OCI-LY7 (cell line): ENCODE data around the gene SCTR. TPM values are rescaled to one million over a fixed set of nuclear protein-coding genes. Genes with fewer than 3 reads are reported as not detected.

Experiments
- BruUV-seq: library from RNA; stranded (reverse); fragments of 400-500 nt; replicated peaks from 2 replicates; lab custom pipeline; 2021; lab: Mats Ljungman, UMichigan
- CTCF ChIA-PET: fragments of 300-600 bp; sonication (Branson Sonifier 250); formaldehyde crosslinking; loops from one replicate; lab custom pipeline; 2022; ENCODE audit warnings: antibody characterized with exemption; ENCODE audit not compliant: unreplicated experiment; lab: Charles Lee
- POLR2A ChIA-PET: fragments of 300-600 bp; sonication (Branson Sonifier 250); formaldehyde crosslinking; loops from one replicate; lab custom pipeline; 2022; ENCODE audit warnings: antibody characterized with exemption; lab: Charles Lee
- DNase-seq: peaks from one replicate; pipeline ENCODE4 v3.0.0-alpha.2; 2015; ENCODE audit warnings: low spot score
- H2AFZ ChIP-seq: fragments of 200-600 bp; sonication (generic), shearing (Covaris generic); 2 replicates; pipeline ENCODE4 v1.6.1; 2014; ENCODE audit warnings: mild to moderate bottlenecking, antibody characterized with exemption, low read length, moderate library complexity
- H3K27ac ChIP-seq: fragments of 200-600 bp; sonication (generic); 2 replicates; pipeline ENCODE4 v1.5.1; 2014; ENCODE audit warnings: mixed run types, low read depth, mild to moderate bottlenecking, moderate library complexity, low read length, inconsistent platforms; ENCODE audit not compliant: poor library complexity, severe bottlenecking
- H3K36me3 ChIP-seq: fragments of 200-600 bp; sonication (generic); 2 replicates; pipeline ENCODE4 v1.6.1; 2014; ENCODE audit warnings: mild to moderate bottlenecking, antibody characterized with exemption, low read length, moderate library complexity, mixed read lengths; ENCODE audit not compliant: insufficient read depth
- H3K4me1 ChIP-seq: fragments of 200-600 bp; sonication (generic); 2 replicates; pipeline ENCODE4 v1.5.1; 2014; ENCODE audit warnings: mild to moderate bottlenecking, low read length; ENCODE audit not compliant: insufficient read depth, poor library complexity, severe bottlenecking
- H3K4me2 ChIP-seq: fragments of 200-600 bp; sonication (generic); 2 replicates; pipeline ENCODE4 v1.6.1; 2014; ENCODE audit warnings: mild to moderate bottlenecking, low read length
- H3K4me3 ChIP-seq: fragments of 200-600 bp; sonication (generic); 2 replicates; pipeline ENCODE4 v1.5.1; 2014; ENCODE audit warnings: mild to moderate bottlenecking, low read depth, low read length; ENCODE audit not compliant: poor library complexity, severe bottlenecking
- H3K79me2 ChIP-seq: fragments of 200-600 bp; sonication (generic); 2 replicates; pipeline ENCODE4 v1.6.1; 2016; ENCODE audit warnings: low read depth, mild to moderate bottlenecking, low read length, moderate library complexity, mixed read lengths; ENCODE audit not compliant: insufficient read depth
- H3K9me2 ChIP-seq: fragments of 200-600 bp; sonication (generic); 2 replicates; pipeline ENCODE4 v1.6.1; 2016; ENCODE audit warnings: mild to moderate bottlenecking, low read length, mixed read lengths; ENCODE audit not compliant: insufficient read depth
- H3K9me3 ChIP-seq: fragments of 200-600 bp; sonication (generic); 2 replicates; pipeline ENCODE4 v1.6.1; 2014; ENCODE audit warnings: mild to moderate bottlenecking, mixed run types, low read length, mixed read lengths
- H4K20me1 ChIP-seq: fragments of 200-600 bp; sonication (generic); 2 replicates; pipeline ENCODE4 v1.6.1; 2014; ENCODE audit warnings: mild to moderate bottlenecking, antibody characterized with exemption, low read length, moderate library complexity, mixed read lengths; ENCODE audit not compliant: insufficient read depth
- EZH2phosphoT487 ChIP-seq: fragments of 200-600 bp; sonication (generic); IDR thresholded peaks from 2 replicates; pipeline ENCODE4 v1.6.1; 2018; ENCODE audit warnings: low read depth, borderline replicate concordance, mild to moderate bottlenecking, mixed run types, antibody characterized with exemption, low read length, moderate library complexity, mixed read lengths
- intact Hi-C: fragments of 100-400 bp; cut with micrococcal nuclease; formaldehyde crosslinking; loops from one replicate; pipeline ENCODE4 v1.10.0; 2022; ENCODE audit not compliant: unreplicated experiment
- total RNA-seq, 2 experiments: library from RNA; depleted of rRNA in 1 of 2; stranded (reverse); fragments of >200 nt in 1 of 2; shearing (Covaris generic) in 1 of 2; gene quantifications; 2 replicates each; pipeline ENCODE4 v1.2.3, GENCODE V29; 2014 to 2022
- TF ChIP-seq, protein P1 (sequence below): fragments of 200-600 bp; sonication (generic); conservative IDR thresholded peaks from 2 replicates; pipeline ENCODE4 v1.5.1; 2014; ENCODE audit warnings: mild to moderate bottlenecking, antibody characterized with exemption, low read length, moderate library complexity, mixed read lengths

SCTR gene
- total RNA-seq, 2 experiments from 2014 or later, result not detected

DNA sequence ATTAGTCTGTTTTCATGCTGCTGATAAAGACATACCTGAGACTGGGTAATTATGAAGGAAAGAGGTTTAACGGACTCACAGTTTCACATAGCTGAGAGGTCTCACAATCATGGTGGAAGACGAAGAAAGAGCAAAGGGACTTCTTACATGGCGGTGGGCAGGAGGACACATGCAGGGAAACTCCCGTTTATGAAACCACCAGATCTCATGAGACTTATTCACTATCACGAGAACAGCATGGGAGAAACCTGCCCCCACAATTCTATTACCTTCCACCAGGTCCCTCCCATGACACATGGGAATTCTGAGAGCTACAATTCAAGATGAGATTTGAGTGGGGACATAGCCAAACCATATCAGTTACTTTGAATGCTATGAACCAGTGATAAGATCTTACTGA lies 44.1 kb downstream of the SCTR start:
- Histone ChIP-seq H4K20me1 (no peaks in the 10 kb centered on the region), H3K27ac (no peak overlapping the region), H3K4me3 (no peak overlapping the region), H3K9me2 (no peaks in the 10 kb centered on the region), H3K4me1 (peaks cover 3% of the 10 kb centered on the region), H3K4me2 (no peak overlapping the region), H3K79me2 (no peaks in the 10 kb centered on the region), H3K9me3 (no peaks in the 10 kb centered on the region), H2AFZ (no peak overlapping the region), H3K36me3 (no peaks in the 10 kb centered on the region)
- TF ChIP-seq EZH2phosphoT487, result no peak
- TF ChIP-seq, protein P1, sequence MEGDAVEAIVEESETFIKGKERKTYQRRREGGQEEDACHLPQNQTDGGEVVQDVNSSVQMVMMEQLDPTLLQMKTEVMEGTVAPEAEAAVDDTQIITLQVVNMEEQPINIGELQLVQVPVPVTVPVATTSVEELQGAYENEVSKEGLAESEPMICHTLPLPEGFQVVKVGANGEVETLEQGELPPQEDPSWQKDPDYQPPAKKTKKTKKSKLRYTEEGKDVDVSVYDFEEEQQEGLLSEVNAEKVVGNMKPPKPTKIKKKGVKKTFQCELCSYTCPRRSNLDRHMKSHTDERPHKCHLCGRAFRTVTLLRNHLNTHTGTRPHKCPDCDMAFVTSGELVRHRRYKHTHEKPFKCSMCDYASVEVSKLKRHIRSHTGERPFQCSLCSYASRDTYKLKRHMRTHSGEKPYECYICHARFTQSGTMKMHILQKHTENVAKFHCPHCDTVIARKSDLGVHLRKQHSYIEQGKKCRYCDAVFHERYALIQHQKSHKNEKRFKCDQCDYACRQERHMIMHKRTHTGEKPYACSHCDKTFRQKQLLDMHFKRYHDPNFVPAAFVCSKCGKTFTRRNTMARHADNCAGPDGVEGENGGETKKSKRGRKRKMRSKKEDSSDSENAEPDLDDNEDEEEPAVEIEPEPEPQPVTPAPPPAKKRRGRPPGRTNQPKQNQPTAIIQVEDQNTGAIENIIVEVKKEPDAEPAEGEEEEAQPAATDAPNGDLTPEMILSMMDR, result no peak
- DNase-seq, result no peak
- BruUV-seq, result no TSS peak
- CTCF ChIA-PET, result interaction anchor here (0.5 kb wide), 1 partner anchor 763 kb away, joined by 5 read pairs; no protein-coding TSS in a partner anchor
- POLR2A ChIA-PET, result interaction anchor here (0.8 to 1.1 kb wide), 2 partner anchors 17 to 42 kb away, joined by 3 read pairs; no protein-coding TSS in a partner anchor
- intact Hi-C loops, result no loop called here

- intact Hi-C loops, result no loop called here
- no peaks in the 10 kb centered on the region for H4K20me1 ChIP-seq
- peaks cover 3% of the 10 kb centered on the region for H3K4me1 ChIP-seq
- H3K79me2 ChIP-seq, result no peaks in the 10 kb centered on the region
- H3K4me3 ChIP-seq, result no peak overlapping the region
- no peak overlapping the region for H2AFZ ChIP-seq
- no peak overlapping the region for H3K27ac ChIP-seq
- CTCF ChIA-PET, result interaction anchor here (0.5 to 1.1 kb wide), 2 partner anchors 10 to 16 kb away, joined by 3 read pairs; no protein-coding TSS in a partner anchor
- H3K36me3 ChIP-seq, result no peaks in the 10 kb centered on the region
- TF ChIP-seq EZH2phosphoT487, result no peak
- TF ChIP-seq, protein P1, result no peak
- no peak overlapping the region for H3K4me2 ChIP-seq
- no TSS peak for BruUV-seq
- no peak for DNase-seq
- POLR2A ChIA-PET, result interaction anchor here (1.0 to 1.1 kb wide), 2 partner anchors 18 to 65 kb away, joined by 3 read pairs; no protein-coding TSS in a partner anchor
- H3K9me3 ChIP-seq, result no peaks in the 10 kb centered on the region
- no peaks in the 10 kb centered on the region for H3K9me2 ChIP-seq
These were observed 45.3 kb downstream of the SCTR start for GRCh38 chr2:119478978-119479295.

DNA sequence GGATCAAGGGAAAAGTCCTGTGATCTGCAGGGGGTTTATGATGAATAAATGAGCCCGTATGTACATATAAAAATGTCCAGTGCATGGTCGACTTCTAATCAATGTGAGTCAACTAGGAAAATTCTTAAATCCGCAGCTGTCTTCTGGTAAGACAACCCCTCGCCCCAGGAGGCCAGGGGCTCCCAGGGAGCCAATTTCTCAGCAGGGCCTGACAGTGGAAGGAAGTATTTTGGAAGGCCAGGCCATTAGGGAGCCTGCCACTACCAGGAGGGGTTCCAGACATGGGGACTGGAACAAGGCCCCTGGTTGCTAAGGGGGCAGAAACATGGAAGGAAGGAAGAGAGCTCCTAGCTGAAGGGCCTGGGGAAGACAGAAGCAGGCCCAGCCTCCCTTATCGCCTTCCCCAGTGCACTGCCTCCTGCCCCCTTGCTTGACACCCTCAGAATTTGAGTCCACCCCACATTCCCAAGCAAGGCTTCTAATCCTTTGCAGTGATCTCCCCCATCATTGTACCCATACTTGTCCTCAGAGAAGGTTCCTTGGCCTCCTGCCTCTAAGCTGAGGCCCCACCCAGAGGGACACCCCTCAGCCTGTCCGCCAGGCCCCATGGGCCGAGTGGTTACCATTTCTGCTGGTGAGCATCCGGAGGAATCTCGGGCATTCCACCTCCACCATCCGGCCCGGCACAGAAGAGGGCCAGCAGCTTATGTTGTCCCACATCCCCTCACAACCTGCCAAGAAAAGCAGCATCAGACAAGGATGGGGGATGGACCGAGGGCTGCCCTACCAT lies 45.9 kb downstream of the SCTR start:
- Histone ChIP-seq H3K9me2 (no peaks in the 10 kb centered on the region), H3K36me3 (no peaks in the 10 kb centered on the region), H4K20me1 (no peaks in the 10 kb centered on the region), H3K27ac (no peak overlapping the region), H3K79me2 (no peaks in the 10 kb centered on the region), H2AFZ (no peak overlapping the region), H3K4me2 (no peak overlapping the region), H3K4me3 (no peak overlapping the region), H3K4me1 (peaks cover 3% of the 10 kb centered on the region), H3K9me3 (no peaks in the 10 kb centered on the region)
- intact Hi-C loops, result no loop called here
- TF ChIP-seq, protein P1, result no peak
- no peak for TF ChIP-seq EZH2phosphoT487
- ChIA-PET CTCF (interaction anchor here (0.5 to 1.1 kb wide), 3 partner anchors 10 to 69 kb away, joined by 3 read pairs; no protein-coding TSS in a partner anchor), POLR2A (interaction anchor here (1.0 kb wide), 1 partner anchor 64 kb away, joined by 3 read pairs; no protein-coding TSS in a partner anchor)
- no peak for DNase-seq
- BruUV-seq, result no TSS peak
